Smooth muscle cell (in vitro differentiated cells): ENCODE data around the gene SLC25A41. TPM values are rescaled to one million over a fixed set of nuclear protein-coding genes. Genes with fewer than 3 reads are reported as not detected.
"Not testable (repeated sequence)": the region's sequence is repeated elsewhere in the genome, so short reads cannot be mapped to it uniquely, and the experiment has no call there.

Experiments used
- DNase-seq: peaks from one replicate; lab custom pipeline; 2025; ENCODE audit not compliant: unreplicated experiment; lab: John Stamatoyannopoulos, UW
- H2AFZ ChIP-seq: fragments of 200-600 bp; sonication (generic); 2 replicates; pipeline ENCODE4 v1.6.0; 2016; ENCODE audit warnings: antibody characterized with exemption, low read depth, mild to moderate bottlenecking
- H3F3A ChIP-seq: fragments of 200-600 bp; sonication (generic); 2 replicates; pipeline ENCODE4 v1.6.0; 2017; ENCODE audit warnings: antibody characterized with exemption, low read depth
- H3K27ac ChIP-seq: fragments of 200-600 bp; sonication (generic); 2 replicates; pipeline ENCODE4 v1.5.1; 2016; ENCODE audit warnings: low read depth, mild to moderate bottlenecking
- H3K27me3 ChIP-seq: fragments of 200-600 bp; sonication (generic); 2 replicates; pipeline ENCODE4 v1.6.1; 2016; ENCODE audit warnings: low read depth, mild to moderate bottlenecking
- H3K36me3 ChIP-seq: fragments of 200-600 bp; sonication (generic); 2 replicates; pipeline ENCODE4 v1.5.1; 2016; ENCODE audit warnings: low read depth
- H3K4me1 ChIP-seq: fragments of 200-600 bp; sonication (generic); 2 replicates; pipeline ENCODE4 v1.5.1; 2016; ENCODE audit warnings: low read depth
- H3K4me2 ChIP-seq: fragments of 200-600 bp; sonication (generic); 2 replicates; pipeline ENCODE4 v1.6.0; 2016; ENCODE audit warnings: mild to moderate bottlenecking
- H3K4me3 ChIP-seq: fragments of 200-600 bp; sonication (generic); 2 replicates; pipeline ENCODE4 v1.5.1; 2016; ENCODE audit warnings: mild to moderate bottlenecking
- H3K79me2 ChIP-seq: fragments of 200-600 bp; sonication (generic); 2 replicates; pipeline ENCODE4 v1.6.0; 2016; ENCODE audit warnings: low read depth, mild to moderate bottlenecking
- H3K9ac ChIP-seq: fragments of 200-600 bp; sonication (generic); 2 replicates; pipeline ENCODE4 v1.6.0; 2016; ENCODE audit warnings: low read depth
- H3K9me3 ChIP-seq: fragments of 200-600 bp; sonication (generic); replicated peaks from 2 replicates; pipeline ENCODE4 v1.5.1; 2016; ENCODE audit warnings: low read depth
- H4K20me1 ChIP-seq: fragments of 200-600 bp; sonication (generic); 2 replicates; pipeline ENCODE4 v1.6.0; 2016; ENCODE audit warnings: low read depth
- CTCF ChIP-seq: fragments of 200-600 bp; sonication (generic); IDR thresholded peaks from 2 replicates; pipeline ENCODE4 v1.5.1; 2017; ENCODE audit warnings: borderline replicate concordance, mild to moderate bottlenecking, antibody characterized with exemption; ENCODE audit not compliant: insufficient read depth, poor library complexity, severe bottlenecking
- WGBS: methylation state at CpG from one replicate; pipeline ENCODE4 v1.1.7; 2016; ENCODE audit warnings: low lambda C conversion rate; 5-methylcytosine and 5-hydroxymethylcytosine counted together
- polyA plus RNA-seq: library from polyadenylated mRNA; unstranded; fragments of >200 nt; fragmentation: Nextera tagmentation; extraction: Ambion mirVana; gene quantifications from 2 replicates; pipeline ENCODE4 v1.2.1, GENCODE V29; 2016
- total RNA-seq: library from RNA; depleted of rRNA; stranded (reverse); fragments of >200 nt; gene quantifications from 2 replicates; pipeline ENCODE4 v1.2.3, GENCODE V29; 2014

Gene SLC25A41
- total and polyA plus RNA-seq, 2 experiments from 2014 or later = 0.30 TPM; not detected in 1

- H3K9ac ChIP-seq = no peak overlapping the region
- H3K4me2 ChIP-seq = no peak overlapping the region
- no peak overlapping the region for H2AFZ ChIP-seq
- no peaks in the 10 kb centered on the region for H3K27me3 ChIP-seq
- no peak for DNase-seq
- H3K9me3 ChIP-seq = no peaks in the 10 kb centered on the region
- H3K4me3 ChIP-seq = no peak overlapping the region
- H3K27ac ChIP-seq = no peak overlapping the region
- H3K4me1 ChIP-seq = no peaks in the 10 kb centered on the region
- no peaks in the 10 kb centered on the region for H3K79me2 ChIP-seq
- H4K20me1 ChIP-seq = no peaks in the 10 kb centered on the region
- WGBS = 95% methylated on average over 5 of the region's 5 CpGs
- TF ChIP-seq CTCF = no peak
- no peaks in the 10 kb centered on the region for H3F3A ChIP-seq
- H3K36me3 ChIP-seq = no peaks in the 10 kb centered on the region
Measured at GRCh38 chr19:6406401-6406800, 27.2 kb downstream of the SLC25A41 start.

GRCh38 chr19:6402837-6403608 lies 30.5 kb downstream of the SLC25A41 start:
- H3F3A ChIP-seq = no peaks in the 10 kb centered on the region
- WGBS = 83% methylated on average over 22 of the region's 22 CpGs
- H4K20me1 ChIP-seq = no peaks in the 10 kb centered on the region
- no peak overlapping the region for H3K9ac ChIP-seq
- no peaks in the 10 kb centered on the region for H3K9me3 ChIP-seq
- no peak overlapping the region for H2AFZ ChIP-seq
- no peaks in the 10 kb centered on the region for H3K36me3 ChIP-seq
- TF ChIP-seq CTCF = no peak
- H3K79me2 ChIP-seq = no peaks in the 10 kb centered on the region
- H3K27me3 ChIP-seq = no peaks in the 10 kb centered on the region
- no peak for DNase-seq
- no peak overlapping the region for H3K4me3 ChIP-seq
- no peak overlapping the region for H3K27ac ChIP-seq
- H3K4me2 ChIP-seq = no peak overlapping the region
- no peaks in the 10 kb centered on the region for H3K4me1 ChIP-seq

- Histone ChIP-seq H3K4me3 (no peak overlapping the region), H3K79me2 (no peaks in the 10 kb centered on the region), H3K27ac (no peak overlapping the region), H3F3A (no peaks in the 10 kb centered on the region), H3K9ac (no peak overlapping the region), H3K9me3 (no peaks in the 10 kb centered on the region), H3K27me3 (no peaks in the 10 kb centered on the region), H3K4me1 (no peaks in the 10 kb centered on the region), H3K36me3 (no peaks in the 10 kb centered on the region), H3K4me2 (no peak overlapping the region), H2AFZ (no peak overlapping the region), H4K20me1 (no peaks in the 10 kb centered on the region)
- no peak for TF ChIP-seq CTCF
- DNase-seq = no peak
- WGBS = 94% methylated on average over 10 of the region's 10 CpGs
Measured at GRCh38 chr19:6402058-6402457, 31.5 kb downstream of the SLC25A41 start.

- H3K9ac ChIP-seq, H2AFZ ChIP-seq, H4K20me1 ChIP-seq, H3K27ac ChIP-seq, H3K4me3 ChIP-seq, H3K36me3 ChIP-seq, DNase-seq, H3K79me2 ChIP-seq, H3K27me3 ChIP-seq, H3K4me2 ChIP-seq, H3K9me3 ChIP-seq, H3F3A ChIP-seq, H3K4me1 ChIP-seq: not testable (repeated sequence)
- 92% methylated on average over 23 of the region's 23 CpGs for WGBS
Measured at GRCh38 chr19:6400062-6400944, 33.3 kb downstream of the SLC25A41 start.
